Measurements from ENCODE around the gene TWNK. TPM values are rescaled to one million over a fixed set of nuclear protein-coding genes. Genes with fewer than 3 reads are reported as not detected.

Gene TWNK
- total and polyA plus RNA-seq, 10 of the 15 experiments (the other 5 are each of a cell fraction or from before 2014, with no cell fraction given): 13.6 to 32.8 (median 18.0) TPM

- Histone ChIP-seq H3K27me3 (replicated peaks in 1 of 2; ENCODE audit: control insufficient read depth in 2 of 2, insufficient read depth in 2 of 2, low read length in 1 of 2) (no peaks in the 10 kb centered on the region), H3K79me2 (ENCODE audit: control insufficient read depth, insufficient read depth, low read length) (no peaks in the 10 kb centered on the region), H3K9me3 (replicated peaks; ENCODE audit: control insufficient read depth, insufficient read depth, low read length) (no peaks in the 10 kb centered on the region), H3K4me2 (ENCODE audit: control insufficient read depth, insufficient read depth) (no peak overlapping the region), H3K27ac (ENCODE audit: control insufficient read depth, insufficient read depth) (no peak overlapping the region), H2AFZ (ENCODE audit: control insufficient read depth, low read depth, low read length) (no peak overlapping the region), H3K9ac (ENCODE audit: control insufficient read depth, insufficient read depth, low read length) (no peak overlapping the region), H3K4me3 (no peak overlapping the region), H4K20me1 (ENCODE audit: control insufficient read depth, insufficient read depth) (no peaks in the 10 kb centered on the region), H3K36me3 (ENCODE audit: control insufficient read depth in 2 of 2, insufficient read depth in 2 of 2, low read length in 1 of 2) (peaks cover 0 to 22% of the 10 kb centered on the region in 2 experiments; a peak in 3 of 4 replicates), H3K4me1 (ENCODE audit: control insufficient read depth, insufficient read depth, low read length) (no peaks in the 10 kb centered on the region)
- in situ Hi-C loops (cut with MboI) (no loop called here), intact Hi-C loops (cut with micrococcal nuclease; ENCODE audit: unreplicated experiment) (no loop called here)
- CTCF ChIA-PET: interaction anchor here (0.9 kb wide), 1 partner anchor 9 kb away, joined by 4 read pairs; no protein-coding TSS in a partner anchor
- POLR2A ChIA-PET: interaction anchor here (0.6 kb wide), 1 partner anchor 13 kb away, joined by 3 read pairs; no protein-coding TSS in a partner anchor
- FAIRE-seq (no peak), ATAC-seq (no peak), DNase-seq (ENCODE audit: low read depth, low spot score) (no peak)
- BruUV-seq (replicated peaks): no TSS peak
- RAD21 ChIA-PET (ENCODE audit: unreplicated experiment): no interaction called here
- SMC1A ChIA-PET (ENCODE audit: uncharacterized antibody, unreplicated experiment): interaction anchor here (0.6 to 0.9 kb wide), 2 partner anchors 14 to 865 kb away, joined by 3 to 4 read pairs; no protein-coding TSS in a partner anchor
- no peak for TF ChIP-seq ZNF687 (IDR thresholded peaks at IDR 0.05)
- no peak for TF ChIP-seq PRDM15 (CRISPR knock-in tag; IDR thresholded peaks at IDR 0.05)
- no peak for TF ChIP-seq E2F4 (IDR thresholded peaks at IDR 0.05; ENCODE audit: low read depth, low read length)
- TF ChIP-seq STAT1 (conservative IDR thresholded peaks at IDR 0.05): no peak
- TF ChIP-seq HDAC2 (IDR thresholded peaks at IDR 0.05): no peak
- TF ChIP-seq NFYB (IDR thresholded peaks at IDR 0.05; ENCODE audit: insufficient read depth, low read depth, low read length): no peak
- no peak for TF ChIP-seq SIX5 (IDR thresholded peaks at IDR 0.05; ENCODE audit: low read depth, low read length, severe bottlenecking)
- TF ChIP-seq SUPT20H (IDR thresholded peaks at IDR 0.05; ENCODE audit: borderline replicate concordance, control insufficient read depth, low read depth, low read length): no peak
- no peak for TF ChIP-seq SP1 (IDR thresholded peaks at IDR 0.05; ENCODE audit: low read depth, low read length)
- TF ChIP-seq USF1 (IDR thresholded peaks at IDR 0.05; ENCODE audit: borderline replicate concordance, extremely low read length, insufficient read depth, low read depth, low read length): no peak
- no peak for TF ChIP-seq CREB1 (IDR thresholded peaks at IDR 0.05; ENCODE audit: low read depth)
Observed at GRCh38 chr10:100943508-100943907, 43.8 kb upstream of the TWNK start.
